Lower leg skin (tissue), 4 donors: Measurements from ENCODE around the gene RIPK1. TPM values are rescaled to one million over a fixed set of nuclear protein-coding genes. Genes with fewer than 3 reads are reported as not detected.
"Not testable (repeated sequence)": the region's sequence is repeated elsewhere in the genome, so short reads cannot be mapped to it uniquely, and the experiment has no call there.

Experiments used
- DNase-seq, 2 donors: peaks; one replicate each; pipeline ENCODE4 v3.0.0-alpha.2; 2019; ENCODE audit warnings: low spot score in 2 of 2
- H3K4me3 ChIP-seq: fragments of 200-600 bp; sonication (generic); 2 replicates; pipeline ENCODE4 v1.5.1; 2017; ENCODE audit warnings: mild to moderate bottlenecking, low read depth; ENCODE audit not compliant: poor library complexity, severe bottlenecking
- POLR2A ChIP-seq, 2 donors: fragments of 450-650 bp; IDR thresholded peaks; one replicate each; pipeline ENCODE4 v1.6.1; 2016 to 2017; ENCODE audit warnings: antibody characterized with exemption in 2 of 2, mild to moderate bottlenecking in 1 of 2, moderate library complexity in 1 of 2
- WGBS, 2 donors: methylation state at CpG; one replicate each; pipeline ENCODE4 v1.1.5; 2018; 5-methylcytosine and 5-hydroxymethylcytosine counted together
- intact Hi-C: fragments of 100-400 bp; cut with DNase I; formaldehyde crosslinking; loops from one replicate; pipeline ENCODE4 v1.15.0; 2023; ENCODE audit warnings: low total_unique reads
- total RNA-seq, 4 donors: library from RNA; depleted of rRNA; stranded (reverse); fragments of >200 nt; gene quantifications; one replicate each; pipeline ENCODE4 v1.1.0, GENCODE V29; 2016
- TF ChIP-seq, protein P1 (sequence below), 3 donors: fragments of 450-650 bp; IDR thresholded peaks; one replicate each; pipeline ENCODE4 v1.5.1; 2016; ENCODE audit warnings: antibody characterized with exemption in 3 of 3, mild to moderate bottlenecking in 3 of 3, moderate library complexity in 2 of 3

Gene RIPK1
- total RNA-seq, 4 donors from 2014 or later = 28.2 to 37.2 (median 29.5) TPM

DNA sequence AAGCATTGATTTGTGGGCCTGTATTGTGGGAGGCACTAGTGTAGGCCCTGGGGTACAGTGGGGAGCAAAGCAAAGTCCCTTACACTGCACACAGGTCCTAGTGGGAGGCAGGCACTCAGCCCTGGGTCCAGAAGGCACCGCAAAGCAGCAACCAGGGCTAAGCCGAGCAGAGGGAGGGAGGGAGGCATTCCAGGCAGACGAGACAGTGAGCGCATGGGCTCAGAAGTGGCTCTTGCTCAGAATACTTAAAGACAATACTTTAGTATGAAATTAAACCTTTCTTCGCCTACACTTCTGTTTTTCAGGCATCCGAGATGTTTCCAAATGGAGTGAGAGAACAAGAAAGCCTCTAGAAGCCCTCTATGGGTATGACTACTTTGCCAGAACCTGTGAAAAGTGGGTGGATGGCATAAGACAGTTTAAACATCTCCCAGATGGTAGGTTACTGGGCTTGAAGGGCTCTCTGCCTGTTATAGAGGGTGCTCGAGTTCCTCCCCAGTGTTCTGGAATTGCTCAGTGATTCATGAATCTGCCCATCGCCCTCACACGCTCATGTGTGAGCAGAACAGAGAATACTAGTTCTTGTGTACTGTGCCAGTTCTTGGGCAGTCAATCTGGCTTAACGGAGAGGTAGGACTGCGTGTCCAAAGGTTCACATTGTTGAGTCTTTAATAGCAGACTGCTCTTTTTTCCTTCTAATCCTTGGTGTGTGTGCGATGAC is 68.9 kb downstream of the RIPK1 start:
- TF ChIP-seq, protein P1, sequence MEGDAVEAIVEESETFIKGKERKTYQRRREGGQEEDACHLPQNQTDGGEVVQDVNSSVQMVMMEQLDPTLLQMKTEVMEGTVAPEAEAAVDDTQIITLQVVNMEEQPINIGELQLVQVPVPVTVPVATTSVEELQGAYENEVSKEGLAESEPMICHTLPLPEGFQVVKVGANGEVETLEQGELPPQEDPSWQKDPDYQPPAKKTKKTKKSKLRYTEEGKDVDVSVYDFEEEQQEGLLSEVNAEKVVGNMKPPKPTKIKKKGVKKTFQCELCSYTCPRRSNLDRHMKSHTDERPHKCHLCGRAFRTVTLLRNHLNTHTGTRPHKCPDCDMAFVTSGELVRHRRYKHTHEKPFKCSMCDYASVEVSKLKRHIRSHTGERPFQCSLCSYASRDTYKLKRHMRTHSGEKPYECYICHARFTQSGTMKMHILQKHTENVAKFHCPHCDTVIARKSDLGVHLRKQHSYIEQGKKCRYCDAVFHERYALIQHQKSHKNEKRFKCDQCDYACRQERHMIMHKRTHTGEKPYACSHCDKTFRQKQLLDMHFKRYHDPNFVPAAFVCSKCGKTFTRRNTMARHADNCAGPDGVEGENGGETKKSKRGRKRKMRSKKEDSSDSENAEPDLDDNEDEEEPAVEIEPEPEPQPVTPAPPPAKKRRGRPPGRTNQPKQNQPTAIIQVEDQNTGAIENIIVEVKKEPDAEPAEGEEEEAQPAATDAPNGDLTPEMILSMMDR (IDR thresholded peaks at IDR 0.05) = no peak
- TF ChIP-seq POLR2A (IDR thresholded peaks at IDR 0.05) = no peak
- intact Hi-C loops = loop anchor here (10.0 kb wide), 1 partner anchor 98 kb away; no protein-coding TSS in a partner anchor
- 94% methylated on average over 12 of the region's 12 CpGs for WGBS, 2 donors
- no peak overlapping the region for H3K4me3 ChIP-seq
- DNase-seq = no peak

DNA sequence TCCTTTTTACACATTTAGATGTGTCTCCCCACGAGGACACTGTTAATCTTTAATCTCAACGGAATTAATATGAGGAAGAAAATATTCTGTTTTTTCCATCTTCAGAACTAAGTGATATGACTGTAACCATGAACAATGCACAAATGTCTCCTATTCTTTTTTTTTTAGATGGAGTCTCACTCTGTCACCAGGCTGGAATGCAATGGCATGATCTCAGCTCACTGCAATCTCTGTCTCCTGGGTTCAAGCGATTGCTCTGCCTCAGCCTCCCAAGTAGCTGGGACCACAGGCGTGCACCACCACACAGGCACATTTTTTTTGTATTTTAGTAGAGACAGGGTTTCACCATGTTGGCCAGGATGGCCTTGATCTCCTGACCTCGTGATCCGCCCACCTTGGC is 69.6 kb downstream of the RIPK1 start:
- not testable (repeated sequence) for DNase-seq
- intact Hi-C loops = loop anchor here (10.0 kb wide), 1 partner anchor 97 kb away; no protein-coding TSS in a partner anchor

DNA sequence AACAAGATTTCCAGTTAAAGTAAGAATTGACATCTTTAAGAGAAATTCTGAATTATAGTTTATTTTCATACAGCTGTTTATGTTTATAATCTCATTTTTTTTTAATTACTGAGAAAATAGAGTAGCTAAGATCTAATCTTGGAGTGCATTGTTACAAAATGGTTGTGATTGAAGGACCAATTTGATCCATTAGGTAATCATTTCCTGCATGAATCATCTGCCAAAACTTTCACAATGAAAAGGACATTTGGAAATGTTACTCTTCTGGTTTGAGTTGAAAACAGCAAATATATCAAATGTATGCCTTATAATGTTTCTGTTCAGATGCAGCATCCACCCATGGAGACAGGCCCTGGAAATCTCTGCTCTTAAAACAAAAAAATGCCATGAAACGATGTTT is 70.0 kb downstream of the RIPK1 start:
- intact Hi-C loops = loop anchor here (10.0 kb wide), 1 partner anchor 96 kb away; no protein-coding TSS in a partner anchor
- TF ChIP-seq POLR2A (IDR thresholded peaks at IDR 0.05) = no peak
- TF ChIP-seq, protein P1 (IDR thresholded peaks at IDR 0.05) = no peak
- no peak overlapping the region for H3K4me3 ChIP-seq
- WGBS, 2 donors = 61 to 73% methylated on average over 1 of the region's 1 CpG
- DNase-seq = no peak

More for the DNA sequence above, 69.6 kb downstream of the RIPK1 start:
- WGBS, 2 donors = 85 to 94% methylated on average over 6 of the region's 6 CpGs
- not testable (repeated sequence) for H3K4me3 ChIP-seq

DNA sequence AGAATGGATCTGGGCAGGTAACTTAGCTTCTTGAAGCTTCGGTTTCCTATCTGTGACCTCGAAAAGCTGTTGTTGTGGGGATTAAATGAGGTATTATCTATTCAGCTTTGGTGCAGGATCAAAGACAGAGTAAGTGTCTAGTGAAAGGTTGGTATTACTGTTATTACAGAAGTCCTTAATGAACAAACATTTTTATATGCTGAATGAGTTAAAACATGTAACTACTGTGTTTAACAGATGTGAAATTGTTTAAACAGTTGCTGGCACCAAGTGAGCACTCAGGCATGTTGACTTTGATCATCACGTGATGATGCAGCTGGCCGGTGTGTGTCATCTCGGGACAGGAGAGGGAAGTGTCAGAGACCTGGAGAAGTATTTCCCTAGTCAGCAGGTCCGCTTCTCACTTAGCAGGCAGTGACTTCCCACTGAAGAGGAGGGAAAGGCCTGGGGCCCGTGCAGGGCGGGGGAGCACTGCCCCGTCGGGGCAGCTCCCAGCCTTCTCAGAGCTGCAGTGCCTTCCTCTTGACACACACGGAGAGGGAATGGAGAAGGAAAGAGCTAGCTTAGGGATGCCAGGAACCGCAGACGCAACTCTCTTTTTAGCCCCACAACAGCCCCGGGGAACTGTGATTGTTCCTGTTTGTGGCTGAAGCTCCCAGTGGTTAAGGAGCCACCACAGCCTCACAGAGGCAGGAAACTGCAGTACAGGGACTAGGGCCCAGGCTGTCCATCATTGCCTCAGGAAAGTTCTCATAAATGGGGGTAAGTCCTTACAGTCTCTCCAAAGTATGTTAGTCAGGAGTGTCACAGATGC is 71.0 kb downstream of the RIPK1 start:
- intact Hi-C loops = loop anchor here (10.0 kb wide), 1 partner anchor 96 kb away; no protein-coding TSS in a partner anchor
- peak in 1 of 2 donors; percentile 49 for DNase-seq

DNA sequence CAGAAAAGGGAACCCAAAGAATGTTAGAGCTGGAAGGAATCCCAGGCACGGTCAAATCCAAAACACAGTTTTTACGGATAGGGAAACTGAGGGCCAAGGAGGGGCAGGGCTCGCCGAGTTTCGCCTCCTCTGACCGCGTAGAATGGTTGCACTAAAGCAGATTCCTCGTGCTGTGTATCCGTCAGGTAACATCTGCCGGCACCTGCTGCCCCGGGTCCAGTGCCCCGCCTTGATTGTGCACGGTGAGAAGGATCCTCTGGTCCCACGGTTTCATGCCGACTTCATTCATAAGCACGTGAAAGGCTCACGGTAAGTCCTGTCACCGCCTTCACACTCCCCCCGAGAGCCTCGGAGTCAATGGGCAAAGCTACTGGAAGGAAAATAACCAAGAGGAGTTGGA is 71.9 kb downstream of the RIPK1 start:
- WGBS, 2 donors = 93 to 96% methylated on average over 20 of the region's 20 CpGs
- TF ChIP-seq, protein P1 (IDR thresholded peaks at IDR 0.05) = no peak
- TF ChIP-seq POLR2A (IDR thresholded peaks at IDR 0.05) = no peak
- H3K4me3 ChIP-seq = no peak overlapping the region
- DNase-seq = no peak
- intact Hi-C loops = no loop called here

More for the DNA sequence above, 71.0 kb downstream of the RIPK1 start:
- no peak overlapping the region for H3K4me3 ChIP-seq
- TF ChIP-seq POLR2A (IDR thresholded peaks at IDR 0.05) = no peak
- TF ChIP-seq, protein P1 (IDR thresholded peaks at IDR 0.05) = no peak
- WGBS, 2 donors = 56 to 72% methylated on average over 12 to 14 of the region's 14 CpGs

DNA sequence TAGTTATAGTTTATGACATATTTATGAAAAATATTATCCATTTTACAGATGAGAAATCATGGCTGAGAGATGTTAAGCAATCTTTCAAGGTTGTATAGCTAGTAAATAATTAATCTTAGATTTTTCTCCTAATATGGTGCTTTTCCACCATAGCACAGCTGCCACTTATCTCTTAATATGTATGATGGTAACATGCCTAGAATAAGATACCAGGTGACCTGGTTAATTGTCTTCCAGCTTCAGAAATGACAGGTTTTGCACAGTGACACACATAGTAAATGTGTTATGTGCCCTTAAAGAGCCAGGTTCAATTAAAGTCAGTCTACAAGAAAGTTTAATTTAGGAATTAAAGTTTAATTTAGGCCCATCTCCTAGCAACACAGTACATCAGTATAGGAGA is 74.2 kb downstream of the RIPK1 start:
- DNase-seq = no peak

More for the DNA sequence above, 74.2 kb downstream of the RIPK1 start:
- intact Hi-C loops = no loop called here
- no peak overlapping the region for H3K4me3 ChIP-seq
- TF ChIP-seq, protein P1 (IDR thresholded peaks at IDR 0.05) = no peak
- no peak for TF ChIP-seq POLR2A (IDR thresholded peaks at IDR 0.05)
